ENCODE data around the gene RNF113A. TPM values are rescaled to one million over a fixed set of nuclear protein-coding genes. Genes with fewer than 3 reads are reported as not detected.

RNF113A gene
- total RNA-seq, 1 donor from 2014 or later = 10.9 TPM

DNA sequence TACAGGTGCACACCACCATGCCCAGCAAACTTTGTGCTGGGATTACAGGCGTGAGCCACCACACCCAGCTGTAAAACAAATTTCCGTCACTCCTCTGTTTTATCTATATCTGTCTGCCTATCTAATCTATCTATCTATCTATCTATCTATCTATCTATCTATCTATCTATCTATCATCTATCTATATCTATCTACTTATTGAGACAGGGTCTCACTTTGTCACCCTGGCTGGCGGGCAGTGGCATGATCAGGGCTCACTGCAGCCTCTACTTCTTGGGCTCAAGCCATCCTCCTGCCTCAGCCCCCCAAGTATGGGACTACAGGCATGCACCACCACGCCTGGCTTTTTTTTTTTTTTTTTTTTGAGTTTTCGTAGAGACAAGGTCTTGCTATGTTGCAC lies 44.8 kb upstream of the RNF113A start:
- Histone ChIP-seq H3K9me3 (ENCODE audit: low read depth) (no peaks in the 10 kb centered on the region), H3K79me2 (ENCODE audit: low read depth) (no peaks in the 10 kb centered on the region), H4K20me1 (ENCODE audit: low read depth) (no peaks in the 10 kb centered on the region), H3F3A (ENCODE audit: low read depth) (no peaks in the 10 kb centered on the region), H3K9ac (no peak overlapping the region), H3K36me3 (no peaks in the 10 kb centered on the region), H3K27me3 (no peaks in the 10 kb centered on the region), H3K4me3 (no peak overlapping the region), H3K27ac (no peak overlapping the region), H3K4me2 (no peak overlapping the region), H2AFZ (replicated peaks) (no peak overlapping the region), H3K4me1 (no peaks in the 10 kb centered on the region)
- Mint-ChIP-seq H3K4me1 (no peaks in the 10 kb centered on the region), H3K27ac (no peak overlapping the region), H3K36me3 (no peaks in the 10 kb centered on the region), H3K27me3 (ENCODE audit: insufficient read depth, low read depth) (peaks cover 3% of the 10 kb centered on the region), H3K9me3 (peaks cover 14% of the 10 kb centered on the region), H3K4me3 (no peak overlapping the region)
- TF ChIP-seq EZH2phosphoT487 (IDR thresholded peaks at IDR 0.05) (no peak), EZH2 (IDR thresholded peaks at IDR 0.05) (no peak)
- TF ChIP-seq, protein P1, sequence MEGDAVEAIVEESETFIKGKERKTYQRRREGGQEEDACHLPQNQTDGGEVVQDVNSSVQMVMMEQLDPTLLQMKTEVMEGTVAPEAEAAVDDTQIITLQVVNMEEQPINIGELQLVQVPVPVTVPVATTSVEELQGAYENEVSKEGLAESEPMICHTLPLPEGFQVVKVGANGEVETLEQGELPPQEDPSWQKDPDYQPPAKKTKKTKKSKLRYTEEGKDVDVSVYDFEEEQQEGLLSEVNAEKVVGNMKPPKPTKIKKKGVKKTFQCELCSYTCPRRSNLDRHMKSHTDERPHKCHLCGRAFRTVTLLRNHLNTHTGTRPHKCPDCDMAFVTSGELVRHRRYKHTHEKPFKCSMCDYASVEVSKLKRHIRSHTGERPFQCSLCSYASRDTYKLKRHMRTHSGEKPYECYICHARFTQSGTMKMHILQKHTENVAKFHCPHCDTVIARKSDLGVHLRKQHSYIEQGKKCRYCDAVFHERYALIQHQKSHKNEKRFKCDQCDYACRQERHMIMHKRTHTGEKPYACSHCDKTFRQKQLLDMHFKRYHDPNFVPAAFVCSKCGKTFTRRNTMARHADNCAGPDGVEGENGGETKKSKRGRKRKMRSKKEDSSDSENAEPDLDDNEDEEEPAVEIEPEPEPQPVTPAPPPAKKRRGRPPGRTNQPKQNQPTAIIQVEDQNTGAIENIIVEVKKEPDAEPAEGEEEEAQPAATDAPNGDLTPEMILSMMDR (IDR thresholded peaks at IDR 0.05) = no peak
- DNase-seq (ENCODE audit: low spot score) = no peak

- Histone ChIP-seq H2AFZ (replicated peaks) (no peak overlapping the region), H3K4me1 (no peaks in the 10 kb centered on the region), H3K27me3 (no peaks in the 10 kb centered on the region), H3K4me2 (no peak overlapping the region), H3F3A (ENCODE audit: low read depth) (no peaks in the 10 kb centered on the region), H3K9ac (no peak overlapping the region), H3K4me3 (no peak overlapping the region), H3K36me3 (no peaks in the 10 kb centered on the region), H3K79me2 (ENCODE audit: low read depth) (no peaks in the 10 kb centered on the region), H4K20me1 (ENCODE audit: low read depth) (no peaks in the 10 kb centered on the region), H3K9me3 (ENCODE audit: low read depth) (no peaks in the 10 kb centered on the region), H3K27ac (no peak overlapping the region)
- DNase-seq (ENCODE audit: low spot score) = no peak
- H3K27ac Mint-ChIP-seq = no peak overlapping the region
- no peaks in the 10 kb centered on the region for H3K36me3 Mint-ChIP-seq
- H3K9me3 Mint-ChIP-seq = peaks cover 16% of the 10 kb centered on the region
- H3K27me3 Mint-ChIP-seq (ENCODE audit: insufficient read depth, low read depth) = peaks cover 4% of the 10 kb centered on the region
- TF ChIP-seq, protein P1 (IDR thresholded peaks at IDR 0.05) = no peak
- TF ChIP-seq EZH2 (IDR thresholded peaks at IDR 0.05) (no peak), EZH2phosphoT487 (IDR thresholded peaks at IDR 0.05) (no peak)
- H3K4me3 Mint-ChIP-seq = no peak overlapping the region
- peaks cover 1% of the 10 kb centered on the region for H3K4me1 Mint-ChIP-seq
These were observed 29.4 kb upstream of the RNF113A start for GRCh38 chrX:119900976-119901375.

DNA sequence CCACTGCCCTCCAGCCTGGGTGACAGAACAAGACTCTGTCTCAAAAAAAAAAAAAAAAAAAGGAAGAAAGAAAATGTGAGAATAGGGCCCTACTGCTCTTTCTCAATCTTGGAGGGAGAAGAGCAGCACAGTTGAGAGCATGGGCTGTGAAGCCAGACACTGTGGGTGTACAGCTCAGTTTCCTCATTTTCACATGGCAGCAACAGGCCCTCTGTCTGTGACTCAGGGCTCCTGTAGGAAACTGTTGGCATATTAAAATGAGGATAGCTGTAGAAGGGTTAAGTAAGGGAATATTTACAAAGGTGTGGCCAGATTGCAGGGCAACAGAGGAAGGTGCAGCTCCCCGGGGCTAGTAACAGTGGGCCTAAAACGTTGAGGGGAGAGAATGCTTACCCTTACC lies 27.6 kb upstream of the RNF113A start:
- Histone ChIP-seq H3K4me2 (no peak overlapping the region), H3K4me1 (no peaks in the 10 kb centered on the region), H4K20me1 (ENCODE audit: low read depth) (no peaks in the 10 kb centered on the region), H3K9ac (no peak overlapping the region), H3K27ac (no peak overlapping the region), H3K4me3 (no peak overlapping the region), H3K27me3 (no peaks in the 10 kb centered on the region), H3K36me3 (no peaks in the 10 kb centered on the region), H2AFZ (replicated peaks) (no peak overlapping the region), H3K79me2 (ENCODE audit: low read depth) (no peaks in the 10 kb centered on the region), H3F3A (ENCODE audit: low read depth) (no peaks in the 10 kb centered on the region), H3K9me3 (ENCODE audit: low read depth) (no peaks in the 10 kb centered on the region)
- Mint-ChIP-seq H3K36me3 (no peaks in the 10 kb centered on the region), H3K9me3 (peaks cover 8% of the 10 kb centered on the region), H3K4me3 (no peak overlapping the region), H3K27ac (no peak overlapping the region), H3K4me1 (peaks cover 3% of the 10 kb centered on the region), H3K27me3 (ENCODE audit: insufficient read depth, low read depth) (peaks cover 2% of the 10 kb centered on the region)
- no peak for TF ChIP-seq EZH2 (IDR thresholded peaks at IDR 0.05)
- TF ChIP-seq, protein P1 (IDR thresholded peaks at IDR 0.05) = no peak
- no peak for TF ChIP-seq EZH2phosphoT487 (IDR thresholded peaks at IDR 0.05)
- no peak for DNase-seq (ENCODE audit: low spot score)
